SK-N-SH treated with all-trans-retinoic acid at 6 μM for 48 hours (cell line): ENCODE results near the gene LIAS.
A peak's percentile ranks its signal among the peaks of the same experiment; 100 is the strongest.

Experiments used
- ATAC-seq: fragments of 200-7000 bp; cut with Tn5 transposase; 3 replicates; pipeline ENCODE4 v1.9.1; 2020; ENCODE audit warnings: mild to moderate bottlenecking, moderate library complexity
- ARNTL ChIP-seq: fragments of 450-650 bp; formaldehyde crosslinking; IDR thresholded peaks from 2 replicates; pipeline ENCODE4 v1.5.0; 2020; ENCODE audit warnings: low read depth, mild to moderate bottlenecking, moderate library complexity, borderline replicate concordance
- BACH2 ChIP-seq: fragments of 250-450 bp; sonication (Bioruptor Pico); IDR thresholded peaks from 2 replicates; pipeline ENCODE4 v1.9.0; 2021; ENCODE audit warnings: mild to moderate bottlenecking, borderline replicate concordance
- CREB5 ChIP-seq: fragments of 250-450 bp; sonication (Bioruptor Pico); IDR thresholded peaks from 2 replicates; pipeline ENCODE4 v1.5.1; 2020; ENCODE audit warnings: low read depth, mild to moderate bottlenecking, moderate library complexity
- CSDC2 ChIP-seq: fragments of 250-450 bp; sonication (Bioruptor Pico); IDR thresholded peaks from 2 replicates; pipeline ENCODE4 v1.5.0; 2020; ENCODE audit warnings: mild to moderate bottlenecking, moderate library complexity
- ESRRG ChIP-seq: fragments of 250-450 bp; sonication (Bioruptor Pico); IDR thresholded peaks from 2 replicates; pipeline ENCODE4 v1.6.1; 2021; ENCODE audit warnings: mild to moderate bottlenecking
- OSR1 ChIP-seq: fragments of 250-450 bp; sonication (Bioruptor Pico); IDR thresholded peaks from 2 replicates; pipeline ENCODE4 v1.8.0; 2022; ENCODE audit warnings: moderate library complexity, mild to moderate bottlenecking, inconsistent platforms
- PATZ1 ChIP-seq: fragments of 250-450 bp; sonication (Bioruptor Pico); IDR thresholded peaks from 2 replicates; pipeline ENCODE4 v1.8.0; 2020; ENCODE audit warnings: mild to moderate bottlenecking, moderate library complexity, borderline replicate concordance
- RARB ChIP-seq: fragments of 250-450 bp; sonication (Bioruptor Pico); IDR thresholded peaks from 2 replicates; pipeline ENCODE4 v1.8.0; 2021; ENCODE audit warnings: mild to moderate bottlenecking, moderate library complexity
- SNAI2 ChIP-seq: fragments of 250-450 bp; sonication (Bioruptor Pico); IDR thresholded peaks from 2 replicates; pipeline ENCODE4 v1.5.0; 2020; ENCODE audit warnings: mild to moderate bottlenecking, moderate library complexity
- TCF4 ChIP-seq: fragments of 250-450 bp; sonication (Bioruptor Pico); IDR thresholded peaks from 2 replicates; pipeline ENCODE4 v1.8.0; 2021; ENCODE audit warnings: mild to moderate bottlenecking, moderate library complexity, borderline replicate concordance
- TOX ChIP-seq: fragments of 250-450 bp; sonication (Bioruptor Pico); IDR thresholded peaks from 2 replicates; pipeline ENCODE4 v1.8.0; 2021; ENCODE audit warnings: mild to moderate bottlenecking, moderate library complexity, borderline replicate concordance
- ZFP30 ChIP-seq: fragments of 450-650 bp; formaldehyde crosslinking; IDR thresholded peaks from 2 replicates; pipeline ENCODE4 v1.5.0; 2022; ENCODE audit warnings: mild to moderate bottlenecking, moderate library complexity
- ZNF565 ChIP-seq: fragments of 450-650 bp; formaldehyde crosslinking; conservative IDR thresholded peaks from 2 replicates; pipeline ENCODE4 v1.5.0; 2020; ENCODE audit warnings: low read depth, mild to moderate bottlenecking, moderate library complexity
- ZNF70 ChIP-seq: fragments of 450-650 bp; formaldehyde crosslinking; IDR thresholded peaks from 2 replicates; pipeline ENCODE4 v1.5.0; 2020; ENCODE audit warnings: mild to moderate bottlenecking, moderate library complexity
- ZNF8 ChIP-seq: fragments of 450-650 bp; formaldehyde crosslinking; IDR thresholded peaks from 2 replicates; pipeline ENCODE4 v1.5.0; 2020; ENCODE audit warnings: mild to moderate bottlenecking, moderate library complexity
- TF ChIP-seq, protein P1 (sequence below): fragments of 250-450 bp; sonication (Bioruptor Pico); IDR thresholded peaks from 2 replicates; pipeline ENCODE4 v1.8.0; 2021; ENCODE audit warnings: low read depth, mild to moderate bottlenecking, moderate library complexity, borderline replicate concordance
- TF ChIP-seq, protein P2 (sequence below): fragments of 250-450 bp; sonication (Bioruptor Pico); IDR thresholded peaks from 2 replicates; pipeline ENCODE4 v1.5.0; 2020; ENCODE audit warnings: mild to moderate bottlenecking, moderate library complexity

Gene LIAS

GRCh38 chr4:39476187-39476895, 17.5 kb downstream of the LIAS start:
- peak; percentile 60 for TF ChIP-seq TCF4 (CRISPR knock-in tag)
- no peak for TF ChIP-seq CREB5 (CRISPR knock-in tag)
- ATAC-seq, result no peak

DNA sequence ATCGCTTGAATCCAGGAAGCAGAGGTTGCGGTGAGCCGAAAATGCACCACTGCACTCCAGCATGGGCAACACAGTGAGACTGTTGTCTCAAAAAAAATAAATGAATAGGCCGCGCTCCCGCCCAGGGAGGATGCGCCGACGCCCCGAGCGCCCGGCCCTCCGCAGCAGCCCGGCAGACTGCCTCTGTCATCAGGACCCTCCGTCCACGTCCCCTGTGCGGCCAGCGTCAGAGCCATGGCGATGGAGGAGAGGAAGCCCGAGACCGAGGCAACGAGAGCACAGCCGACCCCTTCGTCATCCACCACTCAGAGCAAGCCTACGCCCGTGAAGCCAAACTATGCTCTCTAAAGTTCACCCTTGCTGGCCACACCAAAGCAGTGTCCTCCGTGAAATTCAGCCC, 21.4 kb downstream of the LIAS start:
- no peak for TF ChIP-seq RARB (CRISPR knock-in tag)
- no peak for TF ChIP-seq SNAI2 (CRISPR knock-in tag)
- no peak for TF ChIP-seq PATZ1 (CRISPR knock-in tag)
- no peak for TF ChIP-seq ZFP30 (CRISPR knock-in tag)
- TF ChIP-seq, protein P1, sequence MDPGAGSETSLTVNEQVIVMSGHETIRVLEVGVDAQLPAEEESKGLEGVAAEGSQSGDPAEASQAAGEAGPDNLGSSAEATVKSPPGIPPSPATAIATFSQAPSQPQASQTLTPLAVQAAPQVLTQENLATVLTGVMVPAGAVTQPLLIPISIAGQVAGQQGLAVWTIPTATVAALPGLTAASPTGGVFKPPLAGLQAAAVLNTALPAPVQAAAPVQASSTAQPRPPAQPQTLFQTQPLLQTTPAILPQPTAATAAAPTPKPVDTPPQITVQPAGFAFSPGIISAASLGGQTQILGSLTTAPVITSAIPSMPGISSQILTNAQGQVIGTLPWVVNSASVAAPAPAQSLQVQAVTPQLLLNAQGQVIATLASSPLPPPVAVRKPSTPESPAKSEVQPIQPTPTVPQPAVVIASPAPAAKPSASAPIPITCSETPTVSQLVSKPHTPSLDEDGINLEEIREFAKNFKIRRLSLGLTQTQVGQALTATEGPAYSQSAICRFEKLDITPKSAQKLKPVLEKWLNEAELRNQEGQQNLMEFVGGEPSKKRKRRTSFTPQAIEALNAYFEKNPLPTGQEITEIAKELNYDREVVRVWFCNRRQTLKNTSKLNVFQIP (CRISPR knock-in tag), result no peak
- TF ChIP-seq BACH2, result no peak
- no peak for TF ChIP-seq CSDC2 (CRISPR knock-in tag)
- TF ChIP-seq, all 23 proteins: peak for 0
- ATAC-seq, result no peak

DNA sequence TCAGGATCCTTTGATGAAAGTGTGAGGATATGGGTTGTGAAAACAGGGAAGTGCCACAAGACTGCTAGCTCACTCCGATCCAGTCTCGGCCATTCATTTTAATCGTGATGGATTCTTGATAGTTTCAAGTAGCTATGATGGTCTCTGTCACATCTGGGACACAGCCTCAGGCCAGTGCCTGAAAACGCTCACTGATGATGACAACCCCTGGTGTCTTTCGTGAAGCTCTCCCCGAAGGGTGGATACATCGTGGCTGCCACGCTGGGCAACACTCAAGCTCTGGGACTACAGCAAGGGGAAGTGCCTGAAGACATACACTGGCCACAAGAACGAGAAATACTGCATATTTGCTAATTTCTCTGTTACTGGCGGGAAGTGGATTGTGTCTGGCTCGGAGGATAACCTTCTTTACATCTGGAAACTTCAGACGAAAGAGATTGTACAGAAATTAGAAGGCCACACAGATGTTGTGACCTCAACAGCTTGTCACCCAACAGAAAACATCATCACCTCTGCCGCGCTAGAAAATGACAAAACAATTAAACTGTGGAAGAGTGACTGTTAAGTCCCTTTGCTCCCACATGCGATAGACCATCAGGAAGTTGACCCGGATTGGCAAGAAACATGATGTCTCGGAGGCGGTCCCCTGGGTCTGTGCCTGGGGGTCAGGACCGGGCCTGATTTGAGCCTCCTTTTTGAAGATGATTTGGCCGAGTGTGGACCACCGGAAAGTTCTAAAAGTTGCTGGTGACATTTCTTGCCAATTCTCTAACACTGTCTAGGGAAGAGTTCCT, 22.2 kb downstream of the LIAS start:
- no peak for TF ChIP-seq ESRRG (CRISPR knock-in tag)
- TF ChIP-seq ZNF70 (CRISPR knock-in tag), result peak; percentile 66; the same call in 1 of the 2 replicates
- ATAC-seq, result no peak

- no peak for ATAC-seq
- TF ChIP-seq PATZ1 (CRISPR knock-in tag) (no peak), ZNF70 (CRISPR knock-in tag) (no peak), SNAI2 (CRISPR knock-in tag) (no peak), ZNF8 (CRISPR knock-in tag) (no peak), RARB (CRISPR knock-in tag) (no peak), TCF4 (CRISPR knock-in tag) (no peak), CREB5 (CRISPR knock-in tag) (no peak), ZFP30 (CRISPR knock-in tag) (no peak), OSR1 (CRISPR knock-in tag) (no peak), ESRRG (CRISPR knock-in tag) (no peak), ARNTL (no peak), ZNF565 (CRISPR knock-in tag) (no peak), BACH2 (no peak), TOX (no peak)
- TF ChIP-seq, protein P2, sequence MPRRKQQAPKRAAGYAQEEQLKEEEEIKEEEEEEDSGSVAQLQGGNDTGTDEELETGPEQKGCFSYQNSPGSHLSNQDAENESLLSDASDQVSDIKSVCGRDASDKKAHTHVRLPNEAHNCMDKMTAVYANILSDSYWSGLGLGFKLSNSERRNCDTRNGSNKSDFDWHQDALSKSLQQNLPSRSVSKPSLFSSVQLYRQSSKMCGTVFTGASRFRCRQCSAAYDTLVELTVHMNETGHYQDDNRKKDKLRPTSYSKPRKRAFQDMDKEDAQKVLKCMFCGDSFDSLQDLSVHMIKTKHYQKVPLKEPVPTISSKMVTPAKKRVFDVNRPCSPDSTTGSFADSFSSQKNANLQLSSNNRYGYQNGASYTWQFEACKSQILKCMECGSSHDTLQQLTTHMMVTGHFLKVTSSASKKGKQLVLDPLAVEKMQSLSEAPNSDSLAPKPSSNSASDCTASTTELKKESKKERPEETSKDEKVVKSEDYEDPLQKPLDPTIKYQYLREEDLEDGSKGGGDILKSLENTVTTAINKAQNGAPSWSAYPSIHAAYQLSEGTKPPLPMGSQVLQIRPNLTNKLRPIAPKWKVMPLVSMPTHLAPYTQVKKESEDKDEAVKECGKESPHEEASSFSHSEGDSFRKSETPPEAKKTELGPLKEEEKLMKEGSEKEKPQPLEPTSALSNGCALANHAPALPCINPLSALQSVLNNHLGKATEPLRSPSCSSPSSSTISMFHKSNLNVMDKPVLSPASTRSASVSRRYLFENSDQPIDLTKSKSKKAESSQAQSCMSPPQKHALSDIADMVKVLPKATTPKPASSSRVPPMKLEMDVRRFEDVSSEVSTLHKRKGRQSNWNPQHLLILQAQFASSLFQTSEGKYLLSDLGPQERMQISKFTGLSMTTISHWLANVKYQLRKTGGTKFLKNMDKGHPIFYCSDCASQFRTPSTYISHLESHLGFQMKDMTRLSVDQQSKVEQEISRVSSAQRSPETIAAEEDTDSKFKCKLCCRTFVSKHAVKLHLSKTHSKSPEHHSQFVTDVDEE (CRISPR knock-in tag), result no peak
- TF ChIP-seq, protein P1 (CRISPR knock-in tag), result no peak
Observed at GRCh38 chr4:39484582-39485272, 25.9 kb downstream of the LIAS start.
